ENCODE data around the gene TLX2.

The TLX2 gene

DNA sequence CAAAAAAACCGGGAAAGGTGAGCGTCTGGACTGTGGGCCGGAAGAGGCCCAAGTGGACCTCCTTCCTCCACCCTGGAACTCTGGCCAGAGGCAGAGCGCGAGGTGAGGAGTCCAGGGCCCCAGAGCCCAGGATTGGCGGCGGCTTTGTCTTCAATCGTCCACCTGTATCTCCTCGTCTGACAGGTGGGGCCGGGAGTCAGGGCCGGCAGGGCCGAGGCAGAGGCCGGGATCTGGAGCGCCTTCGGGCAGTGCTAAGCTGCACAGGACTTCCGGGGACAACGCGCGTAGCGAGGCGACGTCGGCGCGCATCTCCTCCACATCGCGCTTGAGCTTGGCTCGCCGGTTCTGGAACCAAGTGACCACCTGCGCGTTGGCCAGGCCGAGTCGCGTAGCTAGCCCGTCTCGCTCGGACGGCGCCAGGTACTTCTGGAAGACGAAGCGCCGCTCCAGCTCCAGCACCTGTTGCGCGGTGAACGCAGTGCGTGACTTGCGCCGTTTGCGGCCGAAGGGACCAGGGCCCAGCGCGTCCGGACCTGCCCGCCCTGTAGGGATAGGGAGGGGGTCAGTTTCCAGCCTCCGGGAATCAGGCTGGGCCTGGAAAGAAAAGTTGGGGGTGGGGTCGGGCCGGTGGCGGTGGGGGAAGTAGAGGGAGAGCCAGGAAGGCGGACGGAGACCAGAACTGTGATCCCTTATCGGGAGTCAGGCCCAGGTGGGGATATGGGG is 16.3 kb upstream of the TLX2 start:
- no peak for DNase-seq

DNA sequence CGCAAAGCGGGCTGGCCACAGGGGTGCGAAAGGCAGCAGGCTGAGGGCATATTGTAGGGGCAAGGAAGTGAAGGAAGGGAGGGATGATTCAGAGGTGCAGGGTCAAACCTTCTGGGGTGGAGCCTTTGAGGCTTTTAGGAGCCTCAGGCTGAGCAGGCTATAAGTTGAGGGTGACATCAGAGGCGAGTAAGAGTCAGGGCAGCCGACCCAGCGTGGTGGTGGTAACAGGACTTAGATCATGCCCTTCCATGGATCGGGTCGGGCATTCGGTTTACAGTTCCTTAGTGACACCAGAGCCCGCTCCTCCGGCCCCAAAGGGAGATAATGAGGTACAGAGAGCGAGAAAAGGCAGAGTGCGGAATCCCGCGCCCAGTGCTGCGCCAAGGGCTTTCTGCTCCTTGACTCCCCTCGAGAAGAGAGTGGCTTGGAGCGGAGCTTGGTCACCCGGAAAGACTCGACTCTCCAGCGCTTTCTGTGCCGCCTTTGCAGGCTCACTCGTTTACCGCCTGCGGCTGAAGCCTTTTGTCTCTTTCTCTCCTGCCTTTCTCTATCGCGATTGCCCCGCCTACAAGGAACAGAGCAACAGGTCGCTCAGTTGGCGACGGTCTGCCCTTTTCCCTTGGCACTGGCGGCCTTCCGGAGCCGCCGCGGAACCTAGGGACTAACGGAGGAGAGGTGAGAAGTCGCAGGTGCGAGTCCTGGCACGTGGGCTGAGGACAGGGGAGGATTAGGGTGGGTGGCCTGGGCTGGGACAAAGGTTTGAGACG is 15.6 kb upstream of the TLX2 start:
- DNase-seq: no peak

- DNase-seq: no peak
Observed at GRCh38 chr2:74499267-74499939, 14.8 kb upstream of the TLX2 start, which contains the start of gene LBX2. Gene LBX2, minus strand, starts transcription at chr2:74499603. Its CDS starts 66 bp downstream, at chr2:74499537.

GRCh38 chr2:74499940-74500577 is 14.2 kb upstream of the TLX2 start:
- no peak for DNase-seq

GRCh38 chr2:74500578-74500946 is 13.7 kb upstream of the TLX2 start:
- no peak for DNase-seq

- no peak for DNase-seq
Observed at GRCh38 chr2:74501335-74502071, 12.7 kb upstream of the TLX2 start.

DNA sequence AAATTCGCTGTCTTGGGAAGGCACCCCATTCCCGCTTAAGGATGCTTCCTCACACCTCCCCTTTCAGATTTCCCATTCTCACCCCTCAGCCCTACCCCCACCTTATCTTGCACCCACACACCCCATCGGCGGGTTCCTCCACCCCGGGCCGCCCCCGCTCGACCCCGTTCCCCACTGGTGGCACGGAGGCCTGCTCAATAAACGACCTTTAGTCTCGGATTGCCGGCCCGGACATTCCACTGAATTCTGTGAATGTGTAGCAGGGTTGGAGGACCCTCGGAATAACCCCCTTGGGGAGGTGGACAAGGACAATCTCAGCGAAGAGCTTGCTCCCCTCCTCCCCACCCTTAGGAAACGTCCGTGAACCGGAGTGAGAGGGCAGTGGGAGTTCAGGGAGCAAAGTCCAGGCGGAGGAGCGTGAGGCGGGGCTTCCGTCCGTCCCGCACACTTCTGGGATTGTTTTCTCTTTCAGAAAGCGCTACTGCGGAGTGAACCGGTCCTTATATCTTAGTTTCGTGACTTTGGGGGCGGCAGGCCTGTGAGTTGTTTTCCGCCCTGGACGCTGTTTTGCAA is 12.0 kb upstream of the TLX2 start:
- no peak for DNase-seq

GRCh38 chr2:74502720-74503505 is 11.3 kb upstream of the TLX2 start:
- peak in 1 of 2 experiments; percentile 17 for DNase-seq

DNA sequence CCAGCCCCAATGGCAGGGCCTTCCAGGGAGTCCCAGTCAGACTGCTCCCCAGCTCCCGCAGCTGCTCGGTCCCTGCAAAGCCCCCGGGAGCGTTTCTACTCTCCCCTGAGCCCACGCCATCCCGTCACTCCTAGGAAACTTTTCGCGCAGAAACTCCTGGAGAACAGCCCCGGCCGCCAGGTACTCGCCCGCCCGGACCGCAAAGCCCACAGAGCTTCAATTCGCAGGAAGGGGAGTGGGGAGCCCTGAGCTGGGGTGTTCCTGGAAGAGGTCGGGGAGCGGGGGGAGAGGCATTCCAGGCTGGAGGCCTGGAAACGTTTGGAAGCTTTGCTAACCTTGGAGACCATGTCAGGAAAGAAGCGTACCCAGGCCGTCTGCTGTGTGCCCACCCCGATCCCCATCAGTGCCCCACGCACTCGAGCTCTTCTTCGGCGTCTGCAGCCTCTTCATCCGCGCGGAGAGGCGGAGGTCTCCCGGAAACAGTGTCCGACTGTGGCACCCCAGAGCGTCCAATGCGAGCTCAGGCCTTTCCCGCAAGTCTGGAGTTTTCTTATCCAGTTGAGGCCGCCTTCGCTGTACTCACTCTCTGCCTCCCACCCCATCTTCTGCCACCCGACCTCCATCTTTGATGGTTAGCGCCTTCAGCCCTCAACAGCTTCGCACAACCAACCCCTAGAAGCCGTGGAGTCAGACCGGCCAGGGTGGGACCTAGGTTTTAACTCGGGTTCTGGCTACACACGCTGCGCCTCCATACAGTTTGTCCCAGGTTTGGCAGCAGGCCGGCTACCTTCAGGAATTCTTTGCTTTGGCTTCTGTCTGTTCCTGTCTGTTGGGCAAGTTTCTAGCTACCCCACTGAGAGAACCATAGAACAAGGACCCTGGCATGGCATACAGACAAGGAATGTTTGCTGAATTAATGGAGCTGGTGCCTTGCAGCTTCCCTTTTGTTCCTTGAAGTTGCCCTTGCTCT is 10.5 kb upstream of the TLX2 start:
- DNase-seq: no peak

- no peak for DNase-seq
Observed at GRCh38 chr2:74504591-74504990, 9.7 kb upstream of the TLX2 start.

DNA sequence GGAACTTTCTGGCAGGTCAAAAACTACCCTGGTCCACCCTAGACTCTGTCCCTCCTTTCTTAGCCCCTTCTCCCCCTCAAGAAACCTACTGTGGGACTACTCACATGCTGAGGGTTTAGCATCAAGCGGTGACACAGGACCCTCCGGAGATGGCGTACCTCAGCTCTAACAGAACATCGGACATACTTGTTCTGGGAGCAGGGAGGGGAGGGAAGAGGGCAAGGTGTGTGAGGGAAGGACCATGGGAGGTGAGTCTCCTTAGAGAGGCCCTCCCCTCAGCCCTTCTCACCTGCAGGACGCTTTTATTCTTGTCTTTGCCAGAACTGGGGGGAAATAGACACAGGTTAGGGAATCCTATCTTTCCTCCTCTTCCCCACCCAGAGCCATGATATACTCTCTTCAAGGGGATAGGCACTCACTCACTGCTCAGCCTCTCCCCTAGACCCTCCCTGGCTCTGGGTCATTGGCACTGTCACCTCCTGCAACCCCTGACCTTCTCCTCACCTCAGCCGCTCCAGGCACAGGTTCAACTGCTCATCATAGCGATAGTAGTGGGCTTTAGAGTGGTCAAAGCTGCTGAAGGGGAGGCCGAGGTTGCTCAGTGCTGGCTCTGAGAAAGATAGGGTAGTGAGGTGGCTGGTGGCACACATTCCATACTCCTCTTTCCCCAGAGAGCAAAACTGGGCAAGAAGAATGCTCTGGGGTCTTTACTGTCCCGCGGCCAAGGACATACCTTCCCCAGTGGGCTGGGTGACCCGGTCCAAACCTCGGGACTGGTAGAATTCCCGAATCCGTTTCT is 8.6 kb upstream of the TLX2 start:
- DNase-seq: no peak

DNA sequence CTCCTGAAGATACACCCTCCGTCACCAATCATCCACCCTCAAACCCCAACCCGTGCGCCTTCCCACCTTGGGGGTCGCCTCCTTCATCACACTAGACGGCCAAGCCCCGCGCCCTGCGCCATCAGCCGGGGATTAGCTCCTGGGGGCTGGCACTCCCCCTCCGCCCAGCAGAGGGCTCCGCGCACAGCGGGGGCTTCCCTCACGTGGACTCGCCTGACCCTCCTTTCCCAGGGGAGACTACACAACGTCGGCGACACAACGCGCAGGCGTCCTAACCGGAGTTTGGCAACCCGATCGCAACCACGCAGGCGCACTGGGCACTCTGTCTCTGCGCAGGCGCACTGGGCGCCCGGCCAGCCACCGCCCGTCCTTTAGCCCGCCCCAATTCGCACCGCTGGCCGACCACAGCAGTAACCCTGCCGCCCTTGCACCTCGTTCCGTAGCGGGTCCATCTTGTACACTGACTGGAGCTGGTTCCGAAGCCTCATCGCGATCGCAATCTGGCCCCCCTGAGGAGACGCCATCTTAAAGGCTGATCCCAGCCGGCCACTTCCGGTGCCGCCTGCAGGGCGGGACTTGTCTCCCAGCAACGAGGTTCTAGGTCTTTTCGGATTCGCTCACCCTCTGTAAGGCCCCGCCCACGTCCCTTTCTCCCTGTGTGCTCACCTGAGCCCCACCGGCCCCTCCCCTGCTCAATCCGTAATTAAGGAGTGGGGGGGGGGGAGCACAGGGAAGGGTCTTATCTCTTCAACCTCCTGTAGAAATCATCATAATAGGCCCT is 6.9 kb upstream of the TLX2 start, which contains the start of gene PCGF1:
TSS of gene PCGF1 (minus strand) at position 551 of the 781 bp plus-strand sequence. CDS start at position 524, 27 bp downstream.
- DNase-seq: peak; percentile 90 to 91

GRCh38 chr2:74507926-74508520 is 6.2 kb upstream of the TLX2 start:
- no peak for DNase-seq

- no peak for DNase-seq
Observed at GRCh38 chr2:74510272-74510671, 4.0 kb upstream of the TLX2 start.

DNA sequence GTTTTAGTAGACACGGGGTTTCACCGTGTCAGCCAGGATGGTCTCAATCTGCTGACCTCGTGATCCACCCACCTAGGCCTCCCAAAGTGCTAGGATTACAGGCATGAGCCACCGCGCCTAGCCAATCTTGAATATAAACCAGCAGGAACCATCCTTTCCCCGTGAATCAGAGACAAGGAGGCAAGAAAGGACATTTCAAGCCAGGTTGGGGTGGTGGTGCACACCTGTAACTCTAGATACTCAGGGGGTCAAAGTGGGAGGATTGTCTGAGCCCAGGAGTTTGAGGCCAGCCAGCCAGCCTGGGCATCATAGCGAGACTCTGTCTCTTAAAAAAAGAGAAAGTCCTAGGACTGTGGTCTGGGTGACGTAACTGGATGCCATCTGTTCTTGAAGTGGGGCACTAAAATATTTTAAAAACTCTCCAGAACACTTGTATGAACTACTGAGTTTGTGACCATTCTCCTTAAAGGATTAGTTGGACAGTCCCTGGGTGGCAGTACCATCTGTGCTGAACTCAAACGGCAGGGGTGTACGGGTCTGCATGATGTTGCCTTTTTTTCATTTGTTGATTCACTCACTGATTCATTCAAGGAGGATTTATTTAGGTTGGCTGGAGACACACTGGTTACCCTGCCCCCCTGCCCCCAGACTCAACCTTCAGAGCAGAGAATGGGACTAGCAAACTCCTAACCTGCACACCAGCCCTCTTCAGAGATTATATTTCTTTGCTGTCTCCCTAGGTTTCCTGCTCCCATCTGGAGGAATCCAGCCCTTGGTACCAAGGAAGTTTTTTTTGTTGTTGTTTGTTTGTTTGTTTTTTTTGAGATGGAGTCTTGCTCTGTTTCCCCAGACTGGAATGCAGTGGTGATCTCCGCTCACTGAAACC is 2.9 kb upstream of the TLX2 start:
- no peak for DNase-seq

DNA sequence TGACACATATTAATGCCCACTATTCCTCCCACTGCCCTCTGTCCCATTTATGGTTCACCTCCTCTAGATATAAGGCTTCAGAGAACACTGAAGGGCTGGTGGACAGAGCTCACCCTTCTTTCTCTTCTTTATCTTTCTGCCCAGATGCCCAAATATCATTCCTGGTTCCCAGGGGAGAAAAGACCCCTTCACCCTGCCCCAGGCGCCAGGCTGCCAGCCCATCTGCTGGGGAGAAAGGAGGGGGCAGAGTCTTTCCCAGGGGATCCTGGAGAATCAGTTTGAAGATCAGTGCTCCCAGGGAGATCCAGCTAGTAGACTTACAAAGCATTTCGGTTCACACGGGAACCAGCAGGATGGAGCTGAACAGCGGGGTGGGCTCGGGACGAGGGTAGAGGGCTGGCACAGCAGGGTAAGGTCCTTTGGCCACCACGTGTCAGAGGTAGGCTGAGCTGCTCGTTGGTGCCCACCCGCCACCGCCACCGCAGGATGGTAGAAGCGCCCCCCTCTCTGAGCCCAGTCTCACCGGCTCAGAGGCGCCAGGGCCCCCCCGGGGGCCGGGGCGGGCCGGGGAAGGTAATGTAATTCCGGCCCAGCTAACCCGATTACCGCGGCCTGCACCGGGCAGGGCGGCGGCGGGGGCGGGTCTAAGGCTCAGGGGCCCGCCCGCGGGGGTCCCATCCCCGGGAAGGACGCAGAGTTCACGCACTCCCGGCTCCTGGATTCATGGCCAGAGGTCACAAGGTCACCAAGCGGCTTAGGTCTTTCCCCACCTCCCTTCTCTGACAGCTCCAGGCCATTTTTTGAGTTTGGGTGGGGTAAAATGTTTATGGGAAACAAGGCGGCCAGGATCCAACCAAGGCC is 1.3 kb upstream of the TLX2 start:
- DNase-seq: no peak

Data from AML-193 (cell line).